Astrocyte of the cerebellum (primary cell): ENCODE measurements around the gene C1orf210.

Experiments used
- DNase-seq: peaks from one replicate; pipeline ENCODE4 v3.0.0-alpha.2; 2011; ENCODE audit warnings: low read depth
- H3K4me3 ChIP-seq: 2 replicates; pipeline ENCODE4 v1.5.1; 2011; ENCODE audit warnings: mild to moderate bottlenecking, low read depth, low read length, moderate library complexity
- CTCF ChIP-seq: IDR thresholded peaks from 2 replicates; pipeline ENCODE4 v1.5.1; 2012; ENCODE audit warnings: low read length, low read depth, moderate library complexity, mild to moderate bottlenecking; ENCODE audit errors: missing control alignments
- in situ Hi-C: cut with HindIII; loops from 2 replicates; pipeline ENCODE4 v1.10.0; 2017; ENCODE audit warnings: low sequenced_read_pairs

Gene C1orf210

DNA sequence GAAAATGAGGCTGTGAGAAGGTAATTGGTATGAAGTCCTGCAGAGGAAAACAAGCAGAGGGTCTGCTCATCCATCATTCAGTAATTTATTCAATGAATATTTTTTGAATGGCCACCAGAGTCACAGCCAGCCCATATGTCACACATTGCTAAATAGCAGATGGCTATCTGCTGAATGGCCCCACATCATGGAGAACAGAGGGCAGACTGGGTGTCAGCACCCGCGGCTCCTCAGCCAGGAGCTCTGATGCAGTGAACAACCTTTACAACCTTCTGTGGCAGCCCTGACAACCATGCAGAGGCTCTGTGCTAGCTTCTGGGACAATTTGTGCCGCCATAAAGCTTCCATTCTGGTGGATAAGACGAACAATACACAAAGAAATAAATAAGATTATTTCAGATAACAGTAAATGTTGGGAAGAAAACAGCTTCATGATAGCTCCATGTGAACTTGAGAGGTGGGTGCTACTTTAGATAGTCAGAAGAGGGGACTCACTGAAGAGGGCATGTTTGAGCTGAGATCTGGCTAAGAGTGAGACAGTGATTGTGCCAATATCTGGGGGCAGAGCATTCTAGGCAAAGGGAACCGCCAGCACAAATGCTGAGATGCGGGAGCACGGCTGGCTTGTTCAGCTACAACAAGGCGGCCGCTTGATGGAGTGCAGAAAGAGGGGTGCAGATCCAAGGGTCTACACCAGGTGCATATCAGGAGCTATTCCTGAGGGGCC, 2.8 kb upstream of the C1orf210 start:
- no peak for TF ChIP-seq CTCF
- no peak overlapping the region for H3K4me3 ChIP-seq
- no peak for DNase-seq
- in situ Hi-C loops = no loop called here

DNA sequence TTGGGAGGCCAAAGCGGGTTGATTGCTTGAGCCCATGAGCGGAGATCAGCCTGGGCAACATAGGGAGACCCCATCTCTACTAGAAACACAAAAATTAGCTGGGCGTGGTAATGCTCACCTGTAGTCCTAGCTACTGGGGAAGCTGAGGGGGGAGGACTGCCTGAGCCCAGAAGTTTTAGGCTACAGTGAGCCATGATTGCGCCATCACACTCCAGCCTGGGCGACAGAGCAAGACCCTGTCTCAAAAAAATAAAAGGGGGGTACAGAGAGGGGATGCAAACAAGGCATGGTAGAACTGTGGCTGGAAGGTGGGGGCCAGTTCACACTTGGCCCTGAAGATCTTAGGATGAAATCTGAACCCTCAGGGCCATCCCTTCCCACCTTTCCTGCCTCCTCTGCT, 1.2 kb upstream of the C1orf210 start:
- no peak overlapping the region for H3K4me3 ChIP-seq
- TF ChIP-seq CTCF = no peak
- DNase-seq = no peak
- in situ Hi-C loops = no loop called here

- no peak for TF ChIP-seq CTCF
- H3K4me3 ChIP-seq = no peak overlapping the region
- DNase-seq = no peak
- in situ Hi-C loops = no loop called here
These were observed 734 bp upstream of the C1orf210 start for GRCh38 chr1:43286115-43286514.

DNA sequence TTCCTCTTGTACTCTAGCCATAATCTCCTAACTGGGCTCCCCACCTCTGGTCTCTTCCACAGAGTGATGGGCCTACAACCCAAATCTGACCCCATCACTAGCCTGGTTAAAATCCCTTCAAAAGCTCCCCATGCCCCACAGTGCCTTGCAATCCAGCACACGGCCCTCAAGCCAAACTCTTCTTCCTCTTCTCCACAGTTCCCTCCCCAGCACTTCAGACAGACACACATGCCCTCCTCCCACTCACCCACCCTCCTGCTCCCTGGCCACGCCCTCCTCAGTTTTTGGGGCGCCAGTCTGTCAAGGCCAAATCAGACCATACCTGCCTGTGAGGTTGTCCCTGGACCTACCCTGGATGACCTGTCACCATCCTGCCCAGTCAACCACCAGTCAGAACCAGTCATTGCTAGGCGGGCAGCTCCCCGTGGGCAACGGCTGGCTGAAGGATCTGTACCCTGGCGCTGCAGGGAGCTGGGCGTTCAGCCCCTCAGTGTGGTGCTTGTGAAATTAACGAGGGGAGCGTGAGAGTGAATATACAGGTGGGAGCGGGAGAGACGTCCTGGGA, 753 bp downstream of the C1orf210 start:
- DNase-seq = no peak
- in situ Hi-C loops = no loop called here

GRCh38 chr1:43284065-43284464, 1.3 kb downstream of the C1orf210 start:
- TF ChIP-seq CTCF = no peak
- H3K4me3 ChIP-seq = no peak overlapping the region
- in situ Hi-C loops = no loop called here
- no peak for DNase-seq

More for the DNA sequence above, 753 bp downstream of the C1orf210 start:
- no peak for TF ChIP-seq CTCF
- no peak overlapping the region for H3K4me3 ChIP-seq

GRCh38 chr1:43282220-43283195, 2.9 kb downstream of the C1orf210 start:
- no peak overlapping the region for H3K4me3 ChIP-seq
- DNase-seq = no peak
- in situ Hi-C loops = no loop called here
- TF ChIP-seq CTCF = no peak
